EH (cell line): Measurements from ENCODE around the gene MRPS10.
A peak's percentile ranks its signal among the peaks of the same experiment; 100 is the strongest.

ENCODE experiments used
- DNase-seq: peaks from one replicate; pipeline ENCODE4 v3.0.0-alpha.2; 2015; ENCODE audit warnings: low read depth

The MRPS10 gene

DNA sequence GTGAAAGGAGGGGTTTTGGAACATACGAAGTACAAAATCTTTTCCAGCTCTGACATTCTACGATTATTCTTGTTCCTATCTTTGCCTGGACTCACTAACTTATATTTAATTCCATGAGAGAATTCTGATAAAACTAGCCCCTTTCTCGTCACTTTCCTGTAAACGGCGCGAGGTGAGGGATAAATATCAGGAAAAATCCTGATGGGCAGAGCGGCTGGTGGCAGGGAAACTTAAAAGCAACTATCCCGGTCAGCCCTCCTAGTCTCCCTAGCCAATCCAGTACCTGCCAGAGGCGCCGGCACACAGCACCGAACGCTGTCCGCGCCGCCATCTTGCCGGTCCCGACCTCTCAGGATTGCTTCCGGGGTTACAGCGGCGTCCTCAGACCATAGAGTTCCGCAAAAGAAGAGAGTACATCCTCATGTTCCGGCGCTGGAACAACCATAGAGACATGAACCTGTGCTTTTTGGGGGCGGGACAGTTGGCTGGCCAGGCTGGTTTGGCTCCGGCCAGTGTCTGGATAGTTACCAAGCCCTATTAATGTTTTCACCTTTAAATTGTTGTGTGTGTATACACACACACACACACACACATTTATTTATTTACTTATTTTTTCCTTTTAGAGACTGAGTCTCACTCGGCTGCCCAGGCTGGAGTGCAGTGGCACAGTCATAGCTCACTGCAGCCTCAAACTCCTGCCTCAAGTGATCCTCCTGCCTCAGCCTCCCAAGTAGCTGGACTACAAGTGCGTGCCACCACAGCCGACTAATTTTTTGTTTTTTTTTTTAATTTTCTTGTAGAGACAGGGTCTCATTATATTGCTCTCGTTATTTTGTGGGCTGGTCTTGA is at the start of gene MRPS10:
TSS of gene MRPS10 (minus strand) at position 343 of the 849 bp plus-strand sequence. CDS start at position 331, 12 bp downstream.
- peak; percentile 93 for DNase-seq

DNA sequence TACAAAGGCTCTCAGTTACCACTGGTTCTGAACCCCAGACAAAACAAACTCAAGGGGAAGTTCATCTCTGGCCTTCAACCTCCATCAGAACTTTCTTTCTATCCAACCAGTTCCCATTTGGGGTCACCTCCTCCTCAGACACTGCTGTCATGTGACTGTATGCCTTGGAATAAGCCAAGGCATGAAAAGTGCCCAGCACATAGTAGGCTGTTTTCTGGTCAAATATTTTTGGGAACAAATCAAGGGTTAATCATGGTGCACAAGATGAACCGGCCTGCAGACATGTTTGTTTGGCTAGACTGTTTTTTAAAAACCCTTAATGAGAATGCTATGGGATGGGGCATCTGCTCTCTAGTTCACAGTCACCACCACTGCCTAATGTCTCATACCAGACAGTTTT is 48.9 kb upstream of the MRPS10 start:
- peak; percentile 20 for DNase-seq

DNA sequence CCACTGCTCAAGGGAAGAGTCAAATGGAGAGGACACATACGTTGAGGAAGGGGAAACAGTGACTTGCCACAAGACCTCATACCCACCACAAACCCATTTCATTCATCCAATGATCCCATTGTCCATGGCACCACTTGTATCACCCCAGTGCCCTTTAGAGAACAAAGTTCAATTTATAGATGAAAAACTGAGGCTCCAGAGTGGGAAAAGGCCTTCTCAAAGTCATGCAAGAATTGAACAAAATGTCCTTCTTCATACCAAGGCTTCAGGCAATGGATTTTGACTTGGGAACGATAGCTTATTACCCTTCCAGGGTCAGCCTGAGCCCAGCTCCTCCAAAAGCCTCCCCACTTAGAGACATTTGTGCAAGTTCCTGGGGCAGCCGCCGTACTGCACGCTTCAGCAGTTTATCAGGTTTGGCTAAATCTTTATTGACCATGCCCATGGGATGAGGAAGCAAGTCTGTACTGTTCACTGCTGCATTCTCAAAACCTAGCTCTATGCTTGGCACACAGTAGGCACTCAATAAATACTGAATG is 47.3 kb upstream of the MRPS10 start:
- DNase-seq, result no peak

GRCh38 chr6:42264162-42264851 is 46.6 kb upstream of the MRPS10 start:
- DNase-seq, result no peak

GRCh38 chr6:42263165-42263728 is 45.6 kb upstream of the MRPS10 start:
- DNase-seq, result no peak

- peak; percentile 22 for DNase-seq
Measured at GRCh38 chr6:42260972-42261371, 43.3 kb upstream of the MRPS10 start.

GRCh38 chr6:42260396-42260888 is 42.8 kb upstream of the MRPS10 start:
- DNase-seq, result no peak

- no peak for DNase-seq
Measured at GRCh38 chr6:42259841-42260395, 42.3 kb upstream of the MRPS10 start.

DNA sequence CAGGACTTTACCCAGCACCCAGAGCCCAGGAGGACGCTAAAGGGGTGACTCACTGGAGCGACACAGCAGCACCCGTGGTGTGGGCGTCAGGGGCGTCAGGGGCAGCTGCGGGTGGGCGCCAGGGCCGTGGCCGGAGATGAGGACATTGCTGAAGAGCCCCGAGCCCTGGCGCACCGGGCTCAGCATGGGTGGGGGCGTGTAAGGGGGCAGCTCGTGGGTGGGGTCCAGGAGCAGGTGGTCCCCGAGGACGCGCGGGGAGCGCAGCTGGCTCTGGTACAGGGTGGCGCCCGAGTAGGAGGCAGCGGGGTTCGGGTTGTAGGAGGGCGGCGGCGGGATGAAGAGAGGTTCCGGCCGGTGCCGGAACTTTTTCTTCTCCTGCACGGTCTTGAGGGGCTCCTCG is 41.6 kb upstream of the MRPS10 start:
- no peak for DNase-seq

DNA sequence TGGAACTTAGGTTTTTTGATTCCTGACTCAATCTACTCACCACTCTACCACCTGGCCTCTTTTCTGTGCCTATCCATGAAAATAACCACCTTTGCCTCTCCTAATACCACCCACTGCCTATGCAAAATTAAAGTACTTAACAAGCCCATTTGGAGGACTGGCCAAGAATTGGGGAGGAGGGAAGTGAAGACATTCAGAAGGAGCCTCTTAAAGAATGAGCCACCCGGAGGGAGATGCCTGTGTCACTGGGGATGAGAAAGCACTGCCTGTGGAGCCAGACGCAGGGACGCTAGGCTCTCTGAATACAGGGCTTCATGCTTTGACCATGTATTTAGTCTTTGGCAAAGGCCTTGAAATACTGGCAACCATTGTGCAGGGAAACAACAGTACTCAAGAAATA is 40.0 kb upstream of the MRPS10 start:
- no peak for DNase-seq

DNA sequence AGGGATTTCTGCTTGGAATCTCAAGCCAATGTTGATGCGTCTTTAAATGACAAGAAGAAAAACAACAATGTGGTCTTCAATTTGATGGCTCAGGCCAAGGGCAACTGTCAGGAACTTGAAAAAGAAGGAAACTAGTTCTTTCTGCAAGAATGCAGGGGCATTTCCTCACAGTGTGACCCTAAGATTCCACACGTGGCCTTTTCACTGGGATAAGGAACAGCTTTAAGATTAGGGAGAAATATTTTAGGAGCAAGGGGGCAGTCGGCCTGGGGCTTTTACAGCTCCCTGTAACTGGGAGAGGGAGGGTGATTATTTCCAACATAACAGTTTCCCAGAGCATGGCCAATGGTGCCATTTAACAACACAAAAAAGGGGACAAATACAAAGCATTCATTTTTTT is 39.4 kb upstream of the MRPS10 start:
- no peak for DNase-seq

- peak; percentile 63 for DNase-seq
Measured at GRCh38 chr6:42255050-42255449, 37.4 kb upstream of the MRPS10 start.

GRCh38 chr6:42254505-42254904 is 36.8 kb upstream of the MRPS10 start:
- DNase-seq, result no peak

DNA sequence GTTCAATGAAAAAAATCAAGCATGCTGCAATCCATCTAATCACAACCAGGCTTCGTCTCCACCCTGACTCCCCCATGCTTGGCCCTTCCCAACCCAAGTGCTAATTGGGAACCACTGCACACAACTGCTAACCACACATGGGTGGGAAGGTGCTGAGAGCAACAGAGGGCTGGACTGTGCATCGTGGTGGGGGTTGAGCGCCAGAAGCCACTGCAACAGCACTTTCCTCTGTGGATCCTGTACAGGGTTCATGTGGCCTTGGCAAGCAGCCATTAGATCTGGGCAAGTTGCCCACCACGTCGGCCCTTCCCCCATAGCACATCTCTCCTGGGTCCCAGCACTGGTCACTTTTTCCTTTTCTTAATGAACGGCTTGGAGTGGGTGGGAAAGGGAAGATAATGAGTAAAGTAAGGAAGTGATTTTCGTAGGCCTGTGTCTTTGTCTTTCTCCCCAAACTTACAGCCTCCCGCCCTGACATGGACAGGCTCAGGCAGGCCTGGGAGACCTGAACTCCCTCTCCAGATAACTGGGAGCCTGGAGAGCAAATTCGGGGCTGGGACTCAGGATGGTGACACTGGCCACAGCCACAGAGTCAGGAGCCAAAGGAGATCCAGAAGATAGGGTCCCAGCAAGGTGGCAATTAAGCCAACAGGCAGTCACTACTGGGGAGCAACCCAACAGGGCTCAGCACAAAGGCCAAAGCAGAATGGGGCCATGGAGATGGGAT is 34.4 kb upstream of the MRPS10 start:
- peak; percentile 47 for DNase-seq

GRCh38 chr6:42251500-42251899 is 33.8 kb upstream of the MRPS10 start:
- peak; percentile 32 for DNase-seq

DNA sequence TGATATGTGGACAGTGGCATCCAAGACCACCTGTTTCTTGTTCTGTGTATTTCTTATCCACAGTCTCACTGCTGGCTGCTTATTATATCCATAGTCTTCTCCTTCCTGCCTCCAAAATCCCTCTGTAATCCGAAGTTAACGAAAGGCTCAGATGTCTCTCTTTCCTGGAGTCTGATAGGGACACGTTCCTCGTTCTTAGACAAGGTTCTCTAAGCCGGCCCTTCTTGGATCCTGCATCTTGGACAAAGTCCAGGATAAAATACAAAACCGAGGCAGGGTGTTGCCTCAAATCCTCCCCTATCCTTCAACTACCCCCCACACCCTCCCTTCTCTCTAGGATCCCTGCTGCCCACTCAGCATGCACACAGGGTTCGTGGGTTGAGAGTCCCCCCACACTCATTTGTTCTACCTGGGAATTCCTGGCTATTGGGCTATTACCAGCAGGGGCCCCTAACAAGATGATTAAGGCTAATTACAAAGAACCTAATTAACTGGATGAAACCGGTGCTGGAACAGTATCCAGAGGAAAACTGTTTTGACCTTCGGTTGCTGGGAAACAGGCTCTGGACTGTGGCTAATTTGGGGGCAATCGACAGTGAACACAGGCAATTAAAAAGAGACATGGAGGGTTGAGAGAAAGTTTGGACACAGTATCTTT is 32.7 kb upstream of the MRPS10 start:
- no peak for DNase-seq

DNA sequence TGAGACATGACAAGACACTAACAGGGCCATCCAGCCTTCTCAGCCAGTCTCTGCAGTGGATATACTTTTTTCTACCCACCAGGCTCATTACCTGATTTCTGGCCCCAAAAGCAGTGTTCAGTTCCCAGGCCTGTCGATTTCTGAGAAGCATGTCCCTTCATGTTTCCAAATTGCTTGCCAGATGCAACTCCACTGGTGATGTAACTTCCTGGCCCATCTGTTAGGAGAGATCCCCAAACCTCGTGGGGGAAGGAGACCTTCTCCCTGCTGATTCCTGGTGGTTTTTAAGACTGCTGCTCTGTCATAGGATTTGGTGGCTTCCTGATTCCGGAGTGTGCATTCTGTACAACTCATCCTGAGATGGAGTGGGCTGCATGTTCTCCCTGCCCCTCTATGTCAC is 31.6 kb upstream of the MRPS10 start:
- no peak for DNase-seq

- DNase-seq, result no peak
Measured at GRCh38 chr6:42243046-42243445, 25.4 kb upstream of the MRPS10 start.

DNA sequence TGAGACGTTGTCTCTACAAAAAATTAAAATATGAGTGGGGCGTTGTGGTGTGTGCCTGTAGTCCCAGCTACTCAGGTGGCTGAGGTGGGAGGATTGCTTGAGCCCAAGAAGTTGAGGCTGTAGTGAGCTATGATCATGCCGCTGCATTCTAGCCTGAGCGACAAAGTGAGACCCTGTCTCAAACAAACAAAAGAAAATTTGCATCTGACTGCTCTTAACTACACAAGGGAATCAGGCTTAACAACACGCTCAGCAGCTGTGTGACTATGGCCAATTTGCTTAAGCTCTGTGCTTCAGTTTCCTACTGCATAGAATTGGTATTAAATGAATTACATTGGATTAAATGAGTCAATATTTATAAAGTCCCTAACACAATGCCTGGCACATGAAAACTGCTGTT is 24.3 kb upstream of the MRPS10 start:
- no peak for DNase-seq

DNA sequence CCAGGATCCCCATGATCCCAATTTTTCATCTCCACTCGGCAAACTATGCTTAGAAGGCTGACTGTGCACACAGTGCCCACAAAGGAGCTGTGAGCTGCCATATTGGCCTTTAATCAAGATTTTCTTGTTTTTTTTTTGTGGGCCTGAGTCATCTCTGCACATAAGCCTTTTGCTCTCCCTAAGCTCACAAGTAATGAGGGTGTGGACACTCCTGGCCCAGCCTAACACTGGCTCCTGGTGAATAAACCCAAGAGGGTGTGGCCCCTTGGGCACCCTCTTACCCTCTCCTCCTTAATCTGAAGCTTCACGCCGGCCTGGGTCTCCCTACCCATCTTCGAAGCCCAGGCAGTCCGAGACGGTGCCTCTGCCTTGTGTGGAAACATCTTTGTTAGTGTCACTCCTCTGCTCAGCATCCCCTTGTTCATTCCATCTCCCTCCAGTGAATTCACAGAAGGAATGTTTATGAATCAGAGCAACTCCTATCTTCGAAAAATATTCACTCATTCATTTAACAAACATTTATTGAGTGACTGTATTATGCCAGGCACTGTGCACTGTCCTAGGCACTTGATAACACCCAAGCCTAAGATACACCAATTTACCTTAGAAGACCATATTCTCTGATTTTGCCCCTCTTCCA is 22.2 kb upstream of the MRPS10 start:
- peak; percentile 66 for DNase-seq

DNA sequence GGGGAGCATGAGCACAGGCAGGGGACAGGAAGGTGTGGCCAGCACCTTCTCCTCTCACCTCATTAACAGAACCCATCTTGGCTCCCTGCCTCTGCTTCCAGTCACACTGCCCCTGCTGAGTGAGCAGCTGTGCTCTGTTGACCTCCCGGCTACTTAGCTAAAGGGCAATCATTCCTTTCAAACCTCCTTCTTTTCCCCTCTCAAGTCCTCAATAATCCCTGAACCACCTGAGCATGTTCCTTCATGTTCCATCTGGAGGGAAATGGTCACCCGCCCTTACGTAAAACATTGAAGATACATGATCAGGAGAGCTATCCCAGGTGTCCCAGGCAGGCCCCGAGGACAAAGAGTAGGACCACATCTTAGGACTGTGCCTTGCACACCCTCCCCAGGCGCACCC is 21.7 kb upstream of the MRPS10 start:
- no peak for DNase-seq
